NCI-H1105 treated with DMSO at 0.1 percent for 48 hours (cell line): Measurements from ENCODE around the gene CWH43.
"Not testable (repeated sequence)": the region's sequence is repeated elsewhere in the genome, so short reads cannot be mapped to it uniquely, and the experiment has no call there.

Source experiments
- DNase-seq: peaks from one replicate; lab custom pipeline; 2025; lab: John Stamatoyannopoulos, UW

CWH43 gene

GRCh38 chr4:49097071-49097470 lies 111.0 kb downstream of the CWH43 start:
- DNase-seq, result not testable (repeated sequence)

GRCh38 chr4:49097505-49097904 lies 111.4 kb downstream of the CWH43 start:
- not testable (repeated sequence) for DNase-seq

GRCh38 chr4:49098034-49098759 lies 112.1 kb downstream of the CWH43 start:
- DNase-seq, result not testable (repeated sequence)

- not testable (repeated sequence) for DNase-seq
Observed at GRCh38 chr4:49099831-49100444, 113.9 kb downstream of the CWH43 start.

- DNase-seq, result not testable (repeated sequence)
Observed at GRCh38 chr4:49102344-49102898, 116.3 kb downstream of the CWH43 start.

GRCh38 chr4:49103436-49104136 lies 117.5 kb downstream of the CWH43 start:
- DNase-seq, result not testable (repeated sequence)

GRCh38 chr4:49104231-49104930 lies 118.3 kb downstream of the CWH43 start:
- DNase-seq, result not testable (repeated sequence)

- DNase-seq, result not testable (repeated sequence)
Observed at GRCh38 chr4:49105248-49105904, 119.3 kb downstream of the CWH43 start.

- DNase-seq, result not testable (repeated sequence)
Observed at GRCh38 chr4:49107262-49107661, 121.2 kb downstream of the CWH43 start.

- DNase-seq, result not testable (repeated sequence)
Observed at GRCh38 chr4:49108183-49108978, 122.3 kb downstream of the CWH43 start.

GRCh38 chr4:49109567-49110166 lies 123.6 kb downstream of the CWH43 start:
- not testable (repeated sequence) for DNase-seq

- DNase-seq, result not testable (repeated sequence)
Observed at GRCh38 chr4:49110579-49110978, 124.5 kb downstream of the CWH43 start.
